Tongue (tissue), 2 donors: Measurements from ENCODE around the gene UGT8. TPM values are rescaled to one million over a fixed set of nuclear protein-coding genes. Genes with fewer than 3 reads are reported as not detected.
"Not testable (repeated sequence)": the region's sequence is repeated elsewhere in the genome, so short reads cannot be mapped to it uniquely, and the experiment has no call there.

Experiments used
- DNase-seq: peaks from one replicate; pipeline ENCODE4 v3.0.0-alpha.2; 2015
- total RNA-seq: library from RNA; depleted of rRNA; stranded (reverse); fragments of >200 nt; gene quantifications from one replicate; pipeline ENCODE4 v1.2.3, GENCODE V29; 2014

Gene UGT8
- total RNA-seq, 1 donor from 2014 or later, result 5.5 TPM

GRCh38 chr4:114607056-114607455 lies 8.4 kb downstream of the UGT8 start:
- no peak for DNase-seq

GRCh38 chr4:114613560-114613959 lies 15.0 kb downstream of the UGT8 start:
- no peak for DNase-seq

DNA sequence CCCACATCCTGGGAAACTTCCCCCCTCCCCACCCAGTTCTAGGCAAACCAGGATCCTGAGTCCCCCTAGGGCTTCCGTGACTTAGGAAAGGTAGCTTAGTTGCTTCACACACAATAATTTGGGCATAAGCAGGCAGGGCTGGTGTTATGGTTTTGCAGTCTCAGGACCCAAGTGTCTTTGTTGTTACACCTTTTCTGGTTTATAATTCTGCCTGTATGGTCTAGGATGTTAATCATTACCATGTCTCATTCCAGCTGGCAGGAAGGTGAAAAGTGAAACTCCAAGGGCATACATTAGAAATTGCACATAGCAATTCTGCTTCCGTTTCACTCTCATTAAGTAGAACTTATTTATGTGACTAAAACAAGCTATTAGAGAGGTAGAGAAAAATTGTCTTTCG lies 16.8 kb downstream of the UGT8 start:
- no peak for DNase-seq

- not testable (repeated sequence) for DNase-seq
Measured at GRCh38 chr4:114616036-114616435, 17.4 kb downstream of the UGT8 start.

DNA sequence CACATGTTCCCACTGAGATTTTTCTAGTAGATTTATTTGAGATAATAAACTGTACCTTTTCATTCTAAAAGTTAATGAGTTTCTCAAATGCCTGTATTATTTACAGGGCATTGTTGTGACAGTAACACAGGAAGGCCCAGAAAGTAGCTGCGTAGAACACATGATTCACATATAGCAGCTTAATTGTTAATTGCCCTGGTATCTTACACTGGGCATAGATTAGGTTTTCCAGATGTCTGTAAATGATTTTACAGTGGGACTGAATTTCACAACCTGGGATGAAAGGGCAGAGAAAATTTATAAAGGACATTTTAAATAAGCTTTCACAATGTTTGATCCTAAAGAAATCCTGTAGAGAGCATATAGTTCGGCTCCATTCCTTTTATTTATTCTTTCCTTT lies 27.6 kb downstream of the UGT8 start:
- DNase-seq, result no peak

GRCh38 chr4:114636192-114636935 lies 37.8 kb downstream of the UGT8 start:
- no peak for DNase-seq

- DNase-seq, result no peak
Measured at GRCh38 chr4:114642173-114642780, 43.7 kb downstream of the UGT8 start.

GRCh38 chr4:114649908-114650307 lies 51.3 kb downstream of the UGT8 start:
- DNase-seq, result no peak

GRCh38 chr4:114653675-114654074 lies 55.1 kb downstream of the UGT8 start:
- DNase-seq, result no peak

DNA sequence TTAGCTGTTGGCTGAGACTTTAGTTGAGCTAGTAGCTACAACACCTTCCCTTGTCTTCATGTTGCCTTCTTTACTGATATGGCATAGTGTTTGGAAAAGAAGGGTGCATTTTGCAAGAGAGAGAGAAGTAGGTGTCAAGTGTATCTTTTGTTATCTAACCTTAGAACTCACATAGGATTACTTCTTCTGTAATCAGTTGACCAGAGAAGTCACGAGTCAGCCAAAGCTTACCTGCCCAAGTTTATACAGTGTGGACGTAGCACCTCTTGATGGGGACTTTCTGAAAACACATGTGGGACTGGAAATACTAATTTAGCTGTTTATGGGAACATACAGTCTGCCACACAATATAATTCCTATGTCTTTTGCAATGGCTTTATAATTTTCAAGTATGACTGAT lies 56.0 kb downstream of the UGT8 start:
- no peak for DNase-seq

DNA sequence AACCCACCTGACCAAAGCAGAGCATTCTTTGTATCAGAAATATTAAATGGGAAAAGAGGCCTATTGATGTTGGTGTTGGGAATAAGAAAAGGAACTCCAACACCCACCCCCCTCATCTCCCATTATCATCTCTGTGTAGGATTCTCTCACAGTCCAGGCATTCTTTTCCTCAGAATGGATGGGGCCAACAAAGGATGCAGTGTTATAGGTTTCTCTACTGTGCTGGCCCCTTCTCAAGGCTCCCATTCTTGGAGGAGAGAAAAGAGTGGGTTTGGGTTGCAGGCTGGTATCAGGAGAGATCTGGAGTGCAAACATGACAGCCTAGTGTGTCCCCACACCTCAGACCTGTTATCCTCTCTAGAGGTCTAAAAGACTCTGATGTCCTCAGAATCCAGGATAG lies 59.6 kb downstream of the UGT8 start:
- no peak for DNase-seq

DNA sequence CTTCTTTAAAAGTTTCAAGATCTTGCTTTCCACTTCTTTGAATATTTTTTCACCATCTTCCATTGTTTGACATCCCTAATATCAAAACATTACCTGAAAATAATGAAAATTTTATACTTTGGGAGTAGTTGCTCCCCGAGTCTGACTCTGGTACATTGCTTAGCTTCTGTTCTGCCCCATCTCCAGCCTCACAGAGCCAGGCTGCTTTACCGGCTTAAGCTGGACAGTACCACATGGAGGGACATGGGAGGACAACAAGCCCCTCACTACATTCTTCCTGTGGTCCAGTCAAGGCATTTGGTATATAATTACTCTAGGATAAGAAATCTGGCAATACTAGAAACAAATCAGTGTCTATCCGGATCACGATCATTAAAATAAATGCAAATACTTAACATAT lies 60.2 kb downstream of the UGT8 start:
- no peak for DNase-seq

GRCh38 chr4:114659386-114660008 lies 60.9 kb downstream of the UGT8 start:
- peak; percentile 77 for DNase-seq

DNA sequence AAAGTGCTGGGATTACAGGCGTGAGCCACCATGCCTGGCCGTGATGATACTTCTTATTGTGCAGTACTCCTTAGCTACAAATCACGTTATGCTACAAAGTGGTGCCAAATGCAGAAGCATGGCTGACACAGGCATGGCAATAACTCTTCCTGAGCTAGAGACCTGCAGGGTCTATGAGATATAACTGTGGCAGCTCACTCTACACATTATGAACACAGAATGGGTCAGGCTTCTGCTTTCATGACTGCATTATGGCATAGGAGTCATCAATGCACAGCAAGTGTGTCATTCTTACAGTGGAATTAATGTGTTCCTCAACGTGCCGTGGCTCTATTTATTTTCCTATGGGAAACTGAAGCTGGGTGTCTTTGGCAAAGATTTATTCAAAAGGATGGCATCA lies 64.5 kb downstream of the UGT8 start:
- DNase-seq, result no peak

GRCh38 chr4:114668577-114668976 lies 70.0 kb downstream of the UGT8 start:
- no peak for DNase-seq

GRCh38 chr4:114670733-114671132 lies 72.1 kb downstream of the UGT8 start:
- not testable (repeated sequence) for DNase-seq

DNA sequence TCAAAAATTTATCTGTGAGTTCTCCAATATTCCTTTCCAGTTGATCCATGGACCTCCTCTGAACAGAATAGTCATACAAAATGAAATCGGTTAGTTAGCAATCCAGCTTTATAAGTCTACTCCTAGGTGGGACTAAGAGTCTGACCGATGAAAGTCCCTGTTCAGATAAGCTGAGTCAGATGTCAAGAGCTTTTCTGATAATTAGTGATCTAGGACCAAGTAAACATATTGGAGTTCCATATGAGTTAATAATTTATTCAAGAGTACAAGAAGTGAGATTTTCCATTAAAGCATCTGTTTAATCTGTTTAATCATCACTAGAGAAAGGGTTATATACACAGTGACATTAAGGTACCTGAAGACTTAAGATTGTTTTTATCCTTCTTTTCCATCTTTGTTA lies 74.7 kb downstream of the UGT8 start:
- DNase-seq, result no peak

DNA sequence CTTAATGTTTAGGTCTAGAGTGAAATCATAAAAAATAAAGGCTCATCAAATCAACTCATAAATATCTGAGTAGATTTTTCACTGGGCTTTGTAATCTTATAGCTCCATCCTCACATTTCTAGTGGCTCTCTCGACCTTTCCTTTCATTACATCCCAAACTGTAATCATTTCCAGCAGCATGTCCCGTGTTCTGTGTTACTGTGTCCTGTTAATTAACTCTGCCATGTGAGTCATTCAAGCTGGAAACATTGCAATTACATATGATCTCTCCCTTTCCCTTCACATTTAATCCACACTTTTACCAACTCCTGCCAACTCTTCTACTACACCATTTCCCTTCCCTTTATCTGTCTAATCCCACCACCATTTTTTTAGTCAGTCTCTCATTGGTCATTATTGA lies 75.5 kb downstream of the UGT8 start:
- DNase-seq, result no peak

- no peak for DNase-seq
Measured at GRCh38 chr4:114677346-114677979, 78.9 kb downstream of the UGT8 start.

DNA sequence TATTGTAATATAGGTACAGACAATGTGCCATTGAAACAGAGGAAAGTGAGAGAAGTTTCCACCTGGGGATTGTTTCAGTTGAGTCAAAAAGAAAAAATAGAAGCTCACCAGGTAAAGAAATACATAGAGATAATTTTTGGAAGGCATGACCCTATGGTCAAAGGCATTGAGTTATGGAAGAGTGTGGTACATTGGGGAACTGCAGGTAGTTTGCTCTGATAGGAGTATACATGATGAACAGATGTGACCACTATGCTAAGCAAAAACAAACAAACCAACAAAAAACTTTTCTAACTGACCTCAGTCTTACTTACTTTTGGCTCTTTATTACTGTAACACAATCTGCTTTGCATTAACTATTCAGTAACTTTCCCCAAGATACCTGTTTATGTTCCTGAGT lies 85.9 kb downstream of the UGT8 start:
- no peak for DNase-seq

DNA sequence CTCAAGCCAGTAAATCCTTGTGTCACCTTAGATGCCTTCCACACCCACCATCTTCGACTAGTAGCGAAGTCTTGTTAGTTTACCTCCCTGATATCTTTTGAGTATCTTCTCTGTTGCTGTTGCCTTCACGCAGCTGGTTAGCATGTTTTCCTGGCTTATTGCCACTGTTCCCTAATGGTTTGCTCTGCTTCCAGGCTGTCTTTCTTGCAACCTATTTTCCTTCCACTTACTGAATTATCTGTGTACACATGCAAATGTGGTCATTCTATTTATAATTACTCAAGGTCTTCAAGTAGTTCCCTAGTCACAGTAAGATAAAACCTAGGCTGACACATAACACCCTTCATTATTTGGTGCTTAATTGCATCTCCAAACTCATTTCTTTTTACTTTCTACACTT lies 89.5 kb downstream of the UGT8 start:
- peak; percentile 11 for DNase-seq

DNA sequence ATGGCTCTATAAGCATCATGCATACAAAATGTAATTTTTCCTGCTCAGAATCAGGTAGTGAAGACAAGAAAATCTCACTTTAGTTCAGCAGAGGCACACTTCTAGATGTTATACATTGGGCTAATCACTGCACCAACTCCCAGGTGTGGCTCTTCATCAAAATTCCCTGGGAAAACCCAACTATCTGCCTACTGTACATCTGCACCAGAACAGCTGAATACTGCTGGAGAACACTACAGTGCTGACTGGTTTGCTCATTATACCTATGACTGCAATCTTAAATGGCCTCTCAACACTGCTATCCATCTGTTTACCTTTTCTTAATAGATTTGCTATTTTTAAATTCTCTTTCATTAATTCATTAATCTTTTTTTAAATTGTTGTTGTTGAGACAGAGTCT lies 92.0 kb downstream of the UGT8 start:
- no peak for DNase-seq

- no peak for DNase-seq
Measured at GRCh38 chr4:114691865-114692264, 93.3 kb downstream of the UGT8 start.
